ENCODE results near the gene DCHS2.

DNA sequence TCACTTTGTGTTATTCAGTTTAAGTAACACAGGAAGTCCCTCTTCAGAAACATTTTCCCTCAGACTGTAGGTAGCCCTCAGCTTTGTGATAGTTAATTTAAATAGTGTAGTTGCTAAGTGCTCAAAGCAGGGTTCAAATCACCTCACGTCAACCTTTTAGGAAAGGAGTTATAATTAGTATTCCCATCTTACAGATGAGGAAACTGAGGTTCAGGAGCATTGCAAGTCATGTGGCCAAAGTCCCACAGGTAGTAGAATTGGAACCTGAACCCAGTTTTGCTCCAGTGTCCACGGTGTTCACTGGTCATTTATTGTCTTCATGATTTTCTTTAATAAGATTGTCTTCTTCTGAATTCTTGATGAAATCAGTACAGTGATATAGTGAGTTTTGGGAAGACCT is 4.3 kb upstream of the DCHS2 start:
- TF ChIP-seq, protein P1, sequence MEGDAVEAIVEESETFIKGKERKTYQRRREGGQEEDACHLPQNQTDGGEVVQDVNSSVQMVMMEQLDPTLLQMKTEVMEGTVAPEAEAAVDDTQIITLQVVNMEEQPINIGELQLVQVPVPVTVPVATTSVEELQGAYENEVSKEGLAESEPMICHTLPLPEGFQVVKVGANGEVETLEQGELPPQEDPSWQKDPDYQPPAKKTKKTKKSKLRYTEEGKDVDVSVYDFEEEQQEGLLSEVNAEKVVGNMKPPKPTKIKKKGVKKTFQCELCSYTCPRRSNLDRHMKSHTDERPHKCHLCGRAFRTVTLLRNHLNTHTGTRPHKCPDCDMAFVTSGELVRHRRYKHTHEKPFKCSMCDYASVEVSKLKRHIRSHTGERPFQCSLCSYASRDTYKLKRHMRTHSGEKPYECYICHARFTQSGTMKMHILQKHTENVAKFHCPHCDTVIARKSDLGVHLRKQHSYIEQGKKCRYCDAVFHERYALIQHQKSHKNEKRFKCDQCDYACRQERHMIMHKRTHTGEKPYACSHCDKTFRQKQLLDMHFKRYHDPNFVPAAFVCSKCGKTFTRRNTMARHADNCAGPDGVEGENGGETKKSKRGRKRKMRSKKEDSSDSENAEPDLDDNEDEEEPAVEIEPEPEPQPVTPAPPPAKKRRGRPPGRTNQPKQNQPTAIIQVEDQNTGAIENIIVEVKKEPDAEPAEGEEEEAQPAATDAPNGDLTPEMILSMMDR (IDR thresholded peaks at IDR 0.05), result no peak
- no peak for TF ChIP-seq POLR2A (IDR thresholded peaks at IDR 0.05)

All from esophagus squamous epithelium (tissue), 4 donors.